ENCODE data around the gene NKAIN4. TPM values are rescaled to one million over a fixed set of nuclear protein-coding genes. Genes with fewer than 3 reads are reported as not detected.

The NKAIN4 gene
- total RNA-seq, 2 donors from 2014 or later = not detected

- no peaks in the 10 kb centered on the region for H3K9me3 Mint-ChIP-seq
- no peak for ATAC-seq
- no peak overlapping the region for H3K27ac Mint-ChIP-seq
- H3K36me3 Mint-ChIP-seq = peaks cover 8% of the 10 kb centered on the region in 2 donors
- DNase-seq (ENCODE audit: low spot score in 2 of 2) = no peak
These were observed 14.6 kb upstream of the NKAIN4 start for GRCh38 chr20:63268671-63269439.

GRCh38 chr20:63268256-63268655, 14.0 kb upstream of the NKAIN4 start:
- H3K9me3 Mint-ChIP-seq = no peaks in the 10 kb centered on the region
- no peak for DNase-seq (ENCODE audit: low spot score in 2 of 2)
- H3K36me3 Mint-ChIP-seq = peaks cover 2% of the 10 kb centered on the region in 2 donors
- no peak for ATAC-seq
- H3K27ac Mint-ChIP-seq = no peak overlapping the region

- Mint-ChIP-seq H3K9me3 (no peaks in the 10 kb centered on the region), H3K27ac (no peak overlapping the region), H3K36me3 (no peaks in the 10 kb centered on the region)
- ATAC-seq (no peak), DNase-seq (ENCODE audit: low spot score in 2 of 2) (no peak)
These were observed 13.4 kb upstream of the NKAIN4 start for GRCh38 chr20:63267691-63268090.

- DNase-seq (ENCODE audit: low spot score in 2 of 2) = no peak
- no peak for ATAC-seq
- Mint-ChIP-seq H3K9me3 (no peaks in the 10 kb centered on the region), H3K27ac (no peak overlapping the region), H3K36me3 (no peaks in the 10 kb centered on the region)
These were observed 11.7 kb upstream of the NKAIN4 start for GRCh38 chr20:63265891-63266515.

GRCh38 chr20:63264519-63264918, 10.3 kb upstream of the NKAIN4 start:
- Mint-ChIP-seq H3K9me3 (no peaks in the 10 kb centered on the region), H3K36me3 (no peaks in the 10 kb centered on the region), H3K27ac (no peak overlapping the region)
- ATAC-seq (peak in 1 of 2 donors; percentile 43), DNase-seq (ENCODE audit: low spot score in 2 of 2) (no peak)

- DNase-seq (ENCODE audit: low spot score in 2 of 2) (no peak), ATAC-seq (no peak)
- no peak overlapping the region for H3K27ac Mint-ChIP-seq
- no peaks in the 10 kb centered on the region for H3K36me3 Mint-ChIP-seq
- no peaks in the 10 kb centered on the region for H3K9me3 Mint-ChIP-seq
These were observed 9.7 kb upstream of the NKAIN4 start for GRCh38 chr20:63264000-63264399.

- Mint-ChIP-seq H3K9me3 (no peaks in the 10 kb centered on the region), H3K36me3 (no peaks in the 10 kb centered on the region), H3K27ac (no peak overlapping the region)
- ATAC-seq = no peak
- no peak for DNase-seq (ENCODE audit: low spot score in 2 of 2)
These were observed 8.6 kb upstream of the NKAIN4 start for GRCh38 chr20:63262836-63263235.

- Mint-ChIP-seq H3K36me3 (no peaks in the 10 kb centered on the region), H3K27ac (peak overlapping the region in 1 of 2 donors; percentile 50), H3K9me3 (no peaks in the 10 kb centered on the region)
- DNase-seq (ENCODE audit: low spot score in 2 of 2) (no peak), ATAC-seq (no peak)
These were observed 7.7 kb upstream of the NKAIN4 start for GRCh38 chr20:63261795-63262528.

GRCh38 chr20:63261060-63261794, 7.0 kb upstream of the NKAIN4 start:
- no peaks in the 10 kb centered on the region for H3K9me3 Mint-ChIP-seq
- H3K36me3 Mint-ChIP-seq = no peaks in the 10 kb centered on the region
- no peak for DNase-seq (ENCODE audit: low spot score in 2 of 2)
- ATAC-seq = no peak
- H3K27ac Mint-ChIP-seq = no peak overlapping the region

GRCh38 chr20:63260521-63260920, 6.3 kb upstream of the NKAIN4 start:
- H3K36me3 Mint-ChIP-seq = no peaks in the 10 kb centered on the region
- no peak for DNase-seq (ENCODE audit: low spot score in 2 of 2)
- H3K27ac Mint-ChIP-seq = no peak overlapping the region
- H3K9me3 Mint-ChIP-seq = no peaks in the 10 kb centered on the region
- no peak for ATAC-seq

- H3K36me3 Mint-ChIP-seq = no peaks in the 10 kb centered on the region
- H3K9me3 Mint-ChIP-seq = no peaks in the 10 kb centered on the region
- no peak for DNase-seq (ENCODE audit: low spot score in 2 of 2)
- ATAC-seq = no peak
- H3K27ac Mint-ChIP-seq = no peak overlapping the region
These were observed 5.6 kb upstream of the NKAIN4 start for GRCh38 chr20:63259734-63260460.

GRCh38 chr20:63258781-63259180, 4.5 kb upstream of the NKAIN4 start:
- ATAC-seq = no peak

GRCh38 chr20:63257629-63258028, 3.4 kb upstream of the NKAIN4 start:
- Mint-ChIP-seq H3K27ac (peak overlapping the region in 1 of 2 donors; percentile 61), H3K9me3 (no peaks in the 10 kb centered on the region), H3K36me3 (no peaks in the 10 kb centered on the region)
- ATAC-seq (no peak), DNase-seq (ENCODE audit: low spot score in 2 of 2) (no peak)

More at GRCh38 chr20:63258781-63259180, 4.5 kb upstream of the NKAIN4 start:
- Mint-ChIP-seq H3K36me3 (no peaks in the 10 kb centered on the region), H3K9me3 (no peaks in the 10 kb centered on the region), H3K27ac (no peak overlapping the region)
- DNase-seq (ENCODE audit: low spot score in 2 of 2) = no peak

- Mint-ChIP-seq H3K36me3 (no peaks in the 10 kb centered on the region), H3K27ac (peak overlapping the region in 1 of 2 donors; percentile 61), H3K9me3 (no peaks in the 10 kb centered on the region)
- no peak for ATAC-seq
- DNase-seq (ENCODE audit: low spot score in 2 of 2) = no peak
These were observed 2.7 kb upstream of the NKAIN4 start for GRCh38 chr20:63256954-63257353.

- Mint-ChIP-seq H3K27ac (no peak overlapping the region), H3K9me3 (no peaks in the 10 kb centered on the region), H3K36me3 (no peaks in the 10 kb centered on the region)
- DNase-seq (ENCODE audit: low spot score in 2 of 2) = no peak
- no peak for ATAC-seq
These were observed 1.9 kb upstream of the NKAIN4 start for GRCh38 chr20:63255931-63256704.
